Upper lobe of left lung (tissue), 4 donors: ENCODE results near the gene RFXANK.

Source experiments
- CTCF ChIP-seq, 6 experiments: fragments of 450-650 bp in 4 of 6; fragments of 200-600 bp in 2 of 6; sonication (generic) in 2 of 6; IDR thresholded peaks; one replicate each; pipeline ENCODE4 v1.5.1; 2016 to 2019; ENCODE audit warnings: antibody characterized with exemption in 6 of 6
- POLR2A ChIP-seq, 4 donors: fragments of 450-650 bp; IDR thresholded peaks; one replicate each; pipeline ENCODE4 v1.5.1; 2016 to 2017; ENCODE audit warnings: antibody characterized with exemption in 4 of 4, mild to moderate bottlenecking in 2 of 4
- POLR2AphosphoS5 ChIP-seq, 2 donors: sonication (generic); formaldehyde crosslinking; IDR thresholded peaks; one replicate each; pipeline ENCODE4 v1.5.1; 2017; ENCODE audit warnings: antibody characterized with exemption in 2 of 2

DNA sequence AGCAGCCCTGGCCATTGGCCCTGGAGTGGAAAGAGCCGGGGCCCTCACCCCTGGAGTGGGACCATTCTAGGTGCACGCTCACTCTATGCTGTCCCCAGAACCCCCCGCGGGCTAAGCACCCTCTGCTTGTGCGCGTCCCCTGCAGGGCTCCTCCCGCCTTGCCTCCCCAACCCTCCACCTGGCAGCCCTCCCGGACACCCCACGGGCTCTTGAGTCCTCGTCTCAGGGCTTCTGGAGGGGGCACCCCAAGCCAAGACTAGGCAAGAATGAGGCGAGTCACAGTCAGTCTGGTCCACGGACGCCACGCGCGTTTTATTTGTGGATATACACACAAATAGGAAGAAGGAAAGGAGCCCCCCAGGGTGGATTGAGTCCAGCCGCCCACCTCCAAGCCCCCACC is 46.8 kb upstream of the RFXANK start:
- TF ChIP-seq CTCF (IDR thresholded peaks at IDR 0.05) (no peak), POLR2A (IDR thresholded peaks at IDR 0.05) (no peak), POLR2AphosphoS5 (IDR thresholded peaks at IDR 0.05) (no peak)
